Neural cell (in vitro differentiated cells): ENCODE measurements around the gene NIF3L1. TPM values are rescaled to one million over a fixed set of nuclear protein-coding genes. Genes with fewer than 3 reads are reported as not detected.

Experiments
- H2AFZ ChIP-seq: fragments of 200-600, 300-800 bp; sonication (generic), shearing (Covaris generic); 2 replicates; pipeline ENCODE4 v1.6.0; 2014; ENCODE audit warnings: low read depth, mild to moderate bottlenecking, antibody characterized with exemption, low read length, moderate library complexity
- H3F3A ChIP-seq: fragments of 200-600 bp; shearing (Covaris generic); 2 replicates; pipeline ENCODE4 v1.6.1; 2016; ENCODE audit warnings: mild to moderate bottlenecking, moderate library complexity, mixed read lengths, antibody characterized with exemption, low read length; ENCODE audit not compliant: insufficient read depth, poor library complexity, severe bottlenecking
- H3K27ac ChIP-seq: fragments of 200-600, 300-800 bp; sonication (generic), shearing (Covaris generic); 2 replicates; pipeline ENCODE4 v1.5.1; 2014; ENCODE audit warnings: mild to moderate bottlenecking, low read length, moderate library complexity
- H3K27me3 ChIP-seq: fragments of 300-800, 200-600 bp; sonication (generic), shearing (Covaris generic); 2 replicates; pipeline ENCODE4 v1.6.0; 2014; ENCODE audit warnings: mild to moderate bottlenecking, low read depth, low read length, moderate library complexity; ENCODE audit not compliant: insufficient read depth
- H3K36me3 ChIP-seq: fragments of 300-800, 200-600 bp; sonication (generic), shearing (Covaris generic); 2 replicates; pipeline ENCODE4 v1.5.1; 2014; ENCODE audit warnings: mild to moderate bottlenecking, antibody characterized with exemption, low read length, moderate library complexity; ENCODE audit not compliant: insufficient read depth
- H3K4me2 ChIP-seq: fragments of 300-800, 200-600 bp; sonication (generic), shearing (Covaris generic); 2 replicates; pipeline ENCODE4 v1.6.0; 2014; ENCODE audit warnings: mild to moderate bottlenecking, low read length
- H3K4me3 ChIP-seq: fragments of 300-800, 200-600 bp; sonication (generic), shearing (Covaris generic); 2 replicates; pipeline ENCODE4 v1.5.1; 2014; ENCODE audit warnings: mild to moderate bottlenecking, low read length, moderate library complexity
- H3K79me2 ChIP-seq: fragments of 200-600 bp; shearing (Covaris generic); replicated peaks from 2 replicates; pipeline ENCODE4 v1.6.0; 2014; ENCODE audit warnings: mild to moderate bottlenecking, low read length, moderate library complexity; ENCODE audit not compliant: insufficient read depth
- H3K9ac ChIP-seq: fragments of 300-800, 200-600 bp; sonication (generic), shearing (Covaris generic); 2 replicates; pipeline ENCODE4 v1.6.1; 2016; ENCODE audit warnings: mild to moderate bottlenecking, low read length, mixed read lengths
- H3K9me2 ChIP-seq: fragments of 200-600 bp; shearing (Covaris generic); 2 replicates; pipeline ENCODE4 v1.6.1; 2016; ENCODE audit warnings: mild to moderate bottlenecking, low read length, mixed read lengths; ENCODE audit not compliant: insufficient read depth
- H3K9me3 ChIP-seq: fragments of 200-600, 300-800 bp; sonication (generic), shearing (Covaris generic); 2 replicates; pipeline ENCODE4 v1.6.1; 2016; ENCODE audit warnings: mild to moderate bottlenecking, mixed run types, low read length, moderate library complexity, mixed read lengths
- H4K20me1 ChIP-seq: fragments of 200-600 bp; shearing (Covaris generic); 2 replicates; pipeline ENCODE4 v1.6.1; 2016; ENCODE audit warnings: mild to moderate bottlenecking, mixed run types; ENCODE audit not compliant: insufficient read depth
- EP300 ChIP-seq: fragments of 450-650 bp; conservative IDR thresholded peaks from 2 replicates; pipeline ENCODE4 v1.6.1; 2014; ENCODE audit warnings: antibody characterized with exemption, mild to moderate bottlenecking, moderate library complexity; ENCODE audit not compliant: poor library complexity, severe bottlenecking
- EZH2 ChIP-seq: fragments of 200-600, 300-800 bp; shearing (Covaris generic), sonication (generic); IDR thresholded peaks from 2 replicates; pipeline ENCODE4 v1.6.1; 2014; ENCODE audit warnings: antibody characterized with exemption, low read length, borderline replicate concordance, mild to moderate bottlenecking; ENCODE audit not compliant: insufficient read depth, poor library complexity, severe bottlenecking
- MXI1 ChIP-seq: fragments of 450-650 bp; conservative IDR thresholded peaks from 2 replicates; pipeline ENCODE4 v1.6.1; 2014; ENCODE audit warnings: antibody characterized with exemption, mild to moderate bottlenecking; ENCODE audit not compliant: poor library complexity, severe bottlenecking
- POLR2AphosphoS5 ChIP-seq: IDR thresholded peaks from 2 replicates; pipeline ENCODE4 v1.6.1; 2012
- RAD21 ChIP-seq: fragments of 450-650 bp; conservative IDR thresholded peaks from 2 replicates; pipeline ENCODE4 v1.6.1; 2014; ENCODE audit warnings: antibody characterized with exemption, mild to moderate bottlenecking, moderate library complexity
- SMC3 ChIP-seq: fragments of 450-650 bp; conservative IDR thresholded peaks from 2 replicates; pipeline ENCODE4 v1.6.1; 2014; ENCODE audit warnings: antibody characterized with exemption, mild to moderate bottlenecking, moderate library complexity; ENCODE audit not compliant: poor library complexity
- TAF1 ChIP-seq: IDR thresholded peaks from 2 replicates; pipeline ENCODE4 v1.6.1; 2012; ENCODE audit warnings: low read depth
- polyA plus RNA-seq: library from polyadenylated mRNA; depleted of rRNA; stranded (reverse); fragments of >200 nt; gene quantifications from 2 replicates; pipeline ENCODE4 v1.2.3, GENCODE V29; 2014
- TF ChIP-seq, protein P1 (sequence below): IDR thresholded peaks from 2 replicates; pipeline ENCODE4 v1.6.1; 2012; ENCODE audit warnings: borderline replicate concordance
- TF ChIP-seq, protein P2 (sequence below): fragments of 450-650 bp; IDR thresholded peaks from 2 replicates; pipeline ENCODE4 v1.5.1; 2014; ENCODE audit warnings: antibody characterized with exemption, mild to moderate bottlenecking, moderate library complexity; ENCODE audit not compliant: poor library complexity, severe bottlenecking

Gene NIF3L1
- polyA plus RNA-seq, 1 donor from 2014 or later: 74.8 TPM

DNA sequence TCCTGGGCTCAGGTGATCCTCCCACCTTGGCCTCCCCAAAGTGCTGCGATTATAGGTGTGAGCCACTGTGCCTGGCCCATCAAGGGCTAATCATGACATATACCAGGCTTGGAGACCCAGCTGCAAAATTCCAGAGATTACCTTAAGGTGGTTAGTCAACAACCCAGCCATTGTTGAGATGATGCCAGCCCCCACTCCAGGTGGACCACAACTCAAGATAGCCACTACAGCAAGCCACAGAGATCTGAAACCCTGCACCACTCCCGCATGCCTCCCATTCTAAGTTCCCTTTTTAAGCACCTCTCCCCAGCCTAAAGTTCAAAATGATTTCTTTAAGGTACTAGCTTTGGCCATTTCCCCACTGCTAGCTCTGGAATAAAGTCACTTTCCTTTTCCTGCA lies 20.2 kb upstream of the NIF3L1 start:
- Histone ChIP-seq H3K9ac (no peak overlapping the region), H3K4me3 (no peak overlapping the region), H3K9me3 (no peaks in the 10 kb centered on the region), H2AFZ (no peak overlapping the region), H3K9me2 (no peaks in the 10 kb centered on the region), H3K79me2 (peaks cover 3% of the 10 kb centered on the region), H3K36me3 (no peaks in the 10 kb centered on the region), H3K4me2 (no peak overlapping the region), H3F3A (no peaks in the 10 kb centered on the region), H4K20me1 (no peaks in the 10 kb centered on the region), H3K27ac (no peak overlapping the region), H3K27me3 (no peaks in the 10 kb centered on the region)
- TF ChIP-seq POLR2AphosphoS5: no peak
- TF ChIP-seq, protein P1, sequence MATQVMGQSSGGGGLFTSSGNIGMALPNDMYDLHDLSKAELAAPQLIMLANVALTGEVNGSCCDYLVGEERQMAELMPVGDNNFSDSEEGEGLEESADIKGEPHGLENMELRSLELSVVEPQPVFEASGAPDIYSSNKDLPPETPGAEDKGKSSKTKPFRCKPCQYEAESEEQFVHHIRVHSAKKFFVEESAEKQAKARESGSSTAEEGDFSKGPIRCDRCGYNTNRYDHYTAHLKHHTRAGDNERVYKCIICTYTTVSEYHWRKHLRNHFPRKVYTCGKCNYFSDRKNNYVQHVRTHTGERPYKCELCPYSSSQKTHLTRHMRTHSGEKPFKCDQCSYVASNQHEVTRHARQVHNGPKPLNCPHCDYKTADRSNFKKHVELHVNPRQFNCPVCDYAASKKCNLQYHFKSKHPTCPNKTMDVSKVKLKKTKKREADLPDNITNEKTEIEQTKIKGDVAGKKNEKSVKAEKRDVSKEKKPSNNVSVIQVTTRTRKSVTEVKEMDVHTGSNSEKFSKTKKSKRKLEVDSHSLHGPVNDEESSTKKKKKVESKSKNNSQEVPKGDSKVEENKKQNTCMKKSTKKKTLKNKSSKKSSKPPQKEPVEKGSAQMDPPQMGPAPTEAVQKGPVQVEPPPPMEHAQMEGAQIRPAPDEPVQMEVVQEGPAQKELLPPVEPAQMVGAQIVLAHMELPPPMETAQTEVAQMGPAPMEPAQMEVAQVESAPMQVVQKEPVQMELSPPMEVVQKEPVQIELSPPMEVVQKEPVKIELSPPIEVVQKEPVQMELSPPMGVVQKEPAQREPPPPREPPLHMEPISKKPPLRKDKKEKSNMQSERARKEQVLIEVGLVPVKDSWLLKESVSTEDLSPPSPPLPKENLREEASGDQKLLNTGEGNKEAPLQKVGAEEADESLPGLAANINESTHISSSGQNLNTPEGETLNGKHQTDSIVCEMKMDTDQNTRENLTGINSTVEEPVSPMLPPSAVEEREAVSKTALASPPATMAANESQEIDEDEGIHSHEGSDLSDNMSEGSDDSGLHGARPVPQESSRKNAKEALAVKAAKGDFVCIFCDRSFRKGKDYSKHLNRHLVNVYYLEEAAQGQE: no peak
- TF ChIP-seq, protein P2, sequence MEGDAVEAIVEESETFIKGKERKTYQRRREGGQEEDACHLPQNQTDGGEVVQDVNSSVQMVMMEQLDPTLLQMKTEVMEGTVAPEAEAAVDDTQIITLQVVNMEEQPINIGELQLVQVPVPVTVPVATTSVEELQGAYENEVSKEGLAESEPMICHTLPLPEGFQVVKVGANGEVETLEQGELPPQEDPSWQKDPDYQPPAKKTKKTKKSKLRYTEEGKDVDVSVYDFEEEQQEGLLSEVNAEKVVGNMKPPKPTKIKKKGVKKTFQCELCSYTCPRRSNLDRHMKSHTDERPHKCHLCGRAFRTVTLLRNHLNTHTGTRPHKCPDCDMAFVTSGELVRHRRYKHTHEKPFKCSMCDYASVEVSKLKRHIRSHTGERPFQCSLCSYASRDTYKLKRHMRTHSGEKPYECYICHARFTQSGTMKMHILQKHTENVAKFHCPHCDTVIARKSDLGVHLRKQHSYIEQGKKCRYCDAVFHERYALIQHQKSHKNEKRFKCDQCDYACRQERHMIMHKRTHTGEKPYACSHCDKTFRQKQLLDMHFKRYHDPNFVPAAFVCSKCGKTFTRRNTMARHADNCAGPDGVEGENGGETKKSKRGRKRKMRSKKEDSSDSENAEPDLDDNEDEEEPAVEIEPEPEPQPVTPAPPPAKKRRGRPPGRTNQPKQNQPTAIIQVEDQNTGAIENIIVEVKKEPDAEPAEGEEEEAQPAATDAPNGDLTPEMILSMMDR: no peak
- no peak for TF ChIP-seq EZH2
- TF ChIP-seq SMC3: no peak
- TF ChIP-seq TAF1: no peak
- TF ChIP-seq RAD21: no peak
- no peak for TF ChIP-seq EP300
- TF ChIP-seq MXI1: no peak

DNA sequence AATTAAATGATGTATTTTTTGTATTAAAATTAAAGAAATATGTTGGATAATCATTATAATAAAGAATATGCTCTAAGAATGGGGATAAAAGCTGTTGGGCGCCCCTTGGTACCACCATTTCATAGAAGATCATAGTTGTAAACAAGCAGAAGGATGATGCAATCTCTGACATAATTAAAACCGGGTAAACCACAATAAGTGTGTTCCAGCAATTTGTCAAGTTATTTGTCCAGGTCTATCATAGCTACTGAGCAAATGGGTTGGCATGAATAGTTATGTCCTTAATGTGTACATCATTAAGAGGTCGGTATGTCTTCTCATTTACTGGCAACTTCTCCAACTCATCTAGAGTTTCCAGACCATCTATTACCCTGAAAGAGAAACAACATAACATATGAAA lies 18.0 kb upstream of the NIF3L1 start:
- Histone ChIP-seq H3K27ac (no peak overlapping the region), H3K27me3 (no peaks in the 10 kb centered on the region), H4K20me1 (no peaks in the 10 kb centered on the region), H3F3A (no peaks in the 10 kb centered on the region), H2AFZ (no peak overlapping the region), H3K79me2 (no peaks in the 10 kb centered on the region), H3K9me2 (no peaks in the 10 kb centered on the region), H3K9me3 (no peaks in the 10 kb centered on the region), H3K36me3 (no peaks in the 10 kb centered on the region), H3K4me2 (no peak overlapping the region), H3K9ac (no peak overlapping the region), H3K4me3 (no peak overlapping the region)
- TF ChIP-seq MXI1: no peak
- TF ChIP-seq EP300: no peak
- no peak for TF ChIP-seq TAF1
- TF ChIP-seq RAD21: no peak
- TF ChIP-seq POLR2AphosphoS5: no peak
- TF ChIP-seq, protein P1: no peak
- TF ChIP-seq SMC3: no peak
- no peak for TF ChIP-seq EZH2
- TF ChIP-seq, protein P2: no peak
